Measurements from ENCODE around the gene PSIP1.

Gene PSIP1

DNA sequence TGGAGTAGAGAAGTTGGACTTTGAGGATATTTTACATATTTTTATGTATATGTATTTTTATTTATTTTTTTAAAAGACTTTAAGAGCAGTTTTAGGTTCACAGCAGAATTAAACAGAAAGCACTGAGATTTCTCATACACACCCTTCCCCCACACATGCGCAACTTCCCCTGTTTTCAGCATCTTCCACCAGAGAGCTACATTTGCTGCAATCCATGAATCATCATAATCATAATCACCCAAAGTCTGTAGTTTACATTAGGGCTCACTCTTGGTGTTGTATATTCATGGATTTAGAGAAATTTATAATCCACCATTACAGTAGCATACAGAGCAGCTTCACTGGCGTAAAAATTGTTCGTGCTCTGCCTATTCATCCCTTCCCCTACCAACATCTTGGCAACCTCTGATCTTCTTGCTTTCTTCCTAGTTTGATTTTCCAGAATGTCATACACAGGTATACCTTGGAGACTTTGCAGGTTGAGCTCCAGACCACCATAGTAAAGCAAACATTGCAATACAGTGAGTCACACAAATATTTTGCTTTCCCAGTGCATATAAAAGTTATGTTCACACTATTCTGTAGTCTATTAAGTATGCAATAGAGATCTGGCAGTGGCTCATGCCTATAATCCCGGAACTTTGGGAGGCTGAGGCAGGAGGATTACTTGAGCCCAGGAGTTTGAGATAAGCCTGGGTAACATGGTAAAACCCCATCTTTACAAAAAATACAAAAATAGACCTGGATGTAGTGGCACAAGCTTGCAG, 32.5 kb upstream of the PSIP1 start:
- Histone ChIP-seq H4K20me1 (ENCODE audit: insufficient read depth) (no peaks in the 10 kb centered on the region), H3K36me3 (ENCODE audit: insufficient read depth) (no peaks in the 10 kb centered on the region), H3K4me2 (no peak overlapping the region), H3K4me1 (ENCODE audit: low read depth, poor library complexity, severe bottlenecking) (no peaks in the 10 kb centered on the region), H2AFZ (ENCODE audit: low read depth) (no peak overlapping the region), H3K79me2 (ENCODE audit: insufficient read depth, low read depth) (no peaks in the 10 kb centered on the region), H3K27ac (no peak overlapping the region), H3K4me3 (IDR thresholded peaks at IDR 0.05; ENCODE audit: insufficient read depth, low read depth, low read length) (no peak overlapping the region), H3K27me3 (ENCODE audit: insufficient read depth, low read depth) (no peaks in the 10 kb centered on the region), H3K9ac (no peak overlapping the region)
- TF ChIP-seq, protein P1, sequence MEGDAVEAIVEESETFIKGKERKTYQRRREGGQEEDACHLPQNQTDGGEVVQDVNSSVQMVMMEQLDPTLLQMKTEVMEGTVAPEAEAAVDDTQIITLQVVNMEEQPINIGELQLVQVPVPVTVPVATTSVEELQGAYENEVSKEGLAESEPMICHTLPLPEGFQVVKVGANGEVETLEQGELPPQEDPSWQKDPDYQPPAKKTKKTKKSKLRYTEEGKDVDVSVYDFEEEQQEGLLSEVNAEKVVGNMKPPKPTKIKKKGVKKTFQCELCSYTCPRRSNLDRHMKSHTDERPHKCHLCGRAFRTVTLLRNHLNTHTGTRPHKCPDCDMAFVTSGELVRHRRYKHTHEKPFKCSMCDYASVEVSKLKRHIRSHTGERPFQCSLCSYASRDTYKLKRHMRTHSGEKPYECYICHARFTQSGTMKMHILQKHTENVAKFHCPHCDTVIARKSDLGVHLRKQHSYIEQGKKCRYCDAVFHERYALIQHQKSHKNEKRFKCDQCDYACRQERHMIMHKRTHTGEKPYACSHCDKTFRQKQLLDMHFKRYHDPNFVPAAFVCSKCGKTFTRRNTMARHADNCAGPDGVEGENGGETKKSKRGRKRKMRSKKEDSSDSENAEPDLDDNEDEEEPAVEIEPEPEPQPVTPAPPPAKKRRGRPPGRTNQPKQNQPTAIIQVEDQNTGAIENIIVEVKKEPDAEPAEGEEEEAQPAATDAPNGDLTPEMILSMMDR (conservative IDR thresholded peaks at IDR 0.05; ENCODE audit: low read depth, low read length) = no peak

DNA sequence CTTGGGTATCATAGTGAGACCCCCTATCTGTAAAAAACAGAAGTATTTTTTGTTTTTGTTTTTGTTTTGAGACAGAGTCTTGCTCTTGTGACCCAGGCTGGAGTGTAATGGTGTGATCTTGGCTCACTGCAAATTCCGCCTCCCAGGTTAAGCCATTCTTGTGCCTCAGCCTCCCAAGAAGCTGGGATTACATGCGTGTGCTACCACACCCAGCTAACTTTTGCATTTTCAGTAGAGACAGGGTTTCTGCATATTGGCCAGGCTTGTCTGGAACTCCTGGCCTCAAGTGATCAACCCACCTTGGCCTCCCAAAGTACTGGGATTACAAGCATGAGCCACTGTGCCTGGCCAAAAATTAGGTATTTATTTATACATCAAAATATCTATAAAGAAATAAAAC, 31.9 kb upstream of the PSIP1 start:
- Histone ChIP-seq H3K79me2 (ENCODE audit: insufficient read depth, low read depth) (no peaks in the 10 kb centered on the region), H3K27ac (no peak overlapping the region), H2AFZ (ENCODE audit: low read depth) (no peak overlapping the region), H4K20me1 (ENCODE audit: insufficient read depth) (no peaks in the 10 kb centered on the region), H3K9ac (no peak overlapping the region), H3K27me3 (ENCODE audit: insufficient read depth, low read depth) (no peaks in the 10 kb centered on the region), H3K4me1 (ENCODE audit: low read depth, poor library complexity, severe bottlenecking) (no peaks in the 10 kb centered on the region), H3K4me3 (IDR thresholded peaks at IDR 0.05; ENCODE audit: insufficient read depth, low read depth, low read length) (no peak overlapping the region), H3K36me3 (ENCODE audit: insufficient read depth) (no peaks in the 10 kb centered on the region), H3K4me2 (no peak overlapping the region)
- TF ChIP-seq, protein P1 (conservative IDR thresholded peaks at IDR 0.05; ENCODE audit: low read depth, low read length) = no peak

DNA sequence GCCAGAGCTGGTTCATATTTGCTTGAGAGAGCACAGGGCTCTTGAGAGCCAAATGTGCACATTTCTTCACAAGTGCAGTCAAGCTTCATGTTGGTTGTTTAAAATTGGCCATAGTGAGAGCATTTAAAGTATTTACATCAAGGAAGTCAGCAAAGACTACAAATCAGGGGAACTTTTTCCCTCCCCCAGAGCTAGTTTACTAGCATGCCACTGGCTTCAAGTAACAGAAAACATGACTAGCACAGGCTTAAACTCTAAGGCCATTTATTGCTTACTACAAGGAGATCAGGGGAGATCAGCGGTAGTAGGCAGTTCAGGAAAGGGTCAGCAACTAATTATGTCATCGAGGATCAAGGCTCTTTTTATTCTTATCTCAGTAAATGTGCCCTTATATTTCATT, 31.1 kb upstream of the PSIP1 start:
- Histone ChIP-seq H4K20me1 (ENCODE audit: insufficient read depth) (no peaks in the 10 kb centered on the region), H2AFZ (ENCODE audit: low read depth) (no peak overlapping the region), H3K4me3 (IDR thresholded peaks at IDR 0.05; ENCODE audit: insufficient read depth, low read depth, low read length) (no peak overlapping the region), H3K79me2 (ENCODE audit: insufficient read depth, low read depth) (no peaks in the 10 kb centered on the region), H3K9ac (no peak overlapping the region), H3K4me2 (no peak overlapping the region), H3K27ac (no peak overlapping the region), H3K36me3 (ENCODE audit: insufficient read depth) (no peaks in the 10 kb centered on the region), H3K27me3 (ENCODE audit: insufficient read depth, low read depth) (no peaks in the 10 kb centered on the region), H3K4me1 (ENCODE audit: low read depth, poor library complexity, severe bottlenecking) (no peaks in the 10 kb centered on the region)
- TF ChIP-seq, protein P1 (conservative IDR thresholded peaks at IDR 0.05; ENCODE audit: low read depth, low read length) = no peak

DNA sequence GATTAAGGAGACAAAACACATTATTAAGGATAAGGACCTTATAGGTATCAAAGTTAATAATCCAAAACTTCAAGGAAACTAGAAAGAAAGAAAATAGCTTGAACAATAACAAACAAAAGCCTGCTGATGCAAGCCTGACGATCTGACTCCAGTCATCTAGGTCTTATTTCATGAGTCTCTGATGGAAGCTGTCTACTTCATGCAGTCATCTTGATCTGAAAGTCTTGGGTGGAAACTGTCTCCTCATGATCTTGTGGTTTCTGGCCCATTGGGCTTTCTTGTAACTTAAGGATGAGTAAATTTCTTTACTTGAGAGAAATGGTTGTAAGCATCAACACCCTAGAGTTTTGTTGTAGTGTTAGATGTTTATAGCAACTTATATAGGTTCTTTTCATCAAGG, 20.6 kb upstream of the PSIP1 start:
- Histone ChIP-seq H3K4me3 (IDR thresholded peaks at IDR 0.05; ENCODE audit: insufficient read depth, low read depth, low read length) (no peak overlapping the region), H4K20me1 (ENCODE audit: insufficient read depth) (no peaks in the 10 kb centered on the region), H3K4me1 (ENCODE audit: low read depth, poor library complexity, severe bottlenecking) (peaks cover 41% of the 10 kb centered on the region), H3K9ac (no peak overlapping the region), H3K79me2 (ENCODE audit: insufficient read depth, low read depth) (no peaks in the 10 kb centered on the region), H3K27me3 (ENCODE audit: insufficient read depth, low read depth) (no peaks in the 10 kb centered on the region), H3K27ac (no peak overlapping the region), H3K4me2 (no peak overlapping the region), H3K36me3 (ENCODE audit: insufficient read depth) (no peaks in the 10 kb centered on the region), H2AFZ (ENCODE audit: low read depth) (no peak overlapping the region)
- TF ChIP-seq, protein P1 (conservative IDR thresholded peaks at IDR 0.05; ENCODE audit: low read depth, low read length) = no peak

Data from KMS-11 (cell line).